HFFc6 (cell line): ENCODE measurements around the gene LIPE. TPM values are rescaled to one million over a fixed set of nuclear protein-coding genes. Genes with fewer than 3 reads are reported as not detected.
"Not testable (repeated sequence)": the region's sequence is repeated elsewhere in the genome, so short reads cannot be mapped to it uniquely, and the experiment has no call there.

Experiments used
- DNase-seq: peaks from one replicate; pipeline ENCODE4 v3.0.0-alpha.2; 2018
- H3K27ac Mint-ChIP-seq: 2 replicates; pipeline ENCODE4 v1.8.0; 2020; ENCODE audit warnings: mild to moderate bottlenecking, mixed read lengths
- H3K27me3 Mint-ChIP-seq: 2 replicates; pipeline ENCODE4 v1.8.0; 2021; ENCODE audit warnings: mild to moderate bottlenecking, moderate library complexity, mixed read lengths; ENCODE audit not compliant: insufficient read depth
- H3K36me3 Mint-ChIP-seq: 2 replicates; pipeline ENCODE4 v1.8.0; 2021; ENCODE audit warnings: low read depth, mixed read lengths
- H3K4me1 Mint-ChIP-seq: 2 replicates; pipeline ENCODE4 v1.8.0; 2020; ENCODE audit warnings: low read depth, mixed read lengths
- H3K4me3 Mint-ChIP-seq: 2 replicates; pipeline ENCODE4 v1.8.0; 2020; ENCODE audit warnings: mild to moderate bottlenecking, moderate library complexity, mixed read lengths
- H3K9me3 Mint-ChIP-seq: 2 replicates; pipeline ENCODE4 v1.8.0; 2020; ENCODE audit warnings: mild to moderate bottlenecking, mixed read lengths
- total RNA-seq, 6 experiments: library from RNA; stranded (reverse); fragmentation: NEBNext Ultra II Directional; extraction: Animal tissue kit (Norgen Biotek cat#: 25700); gene quantifications; 2 replicates in 1 of 6; 3 replicates in 5 of 6; pipeline ENCODE4 v1.2.3, GENCODE V29; 2021
- TF ChIP-seq, protein P1 (sequence below): fragments of 200-600 bp; sonication (generic); IDR thresholded peaks from 2 replicates; pipeline ENCODE4 v1.5.0; 2021; ENCODE audit warnings: antibody characterized with exemption, mild to moderate bottlenecking

The LIPE gene
- total RNA-seq, 6 experiments from 2014 or later: 4.7 to 9.2 (median 7.1) TPM

GRCh38 chr19:42452590-42452989 is 25.4 kb upstream of the LIPE start:
- Mint-ChIP-seq H3K27ac (no peak overlapping the region), H3K27me3 (peaks cover 5% of the 10 kb centered on the region)
- TF ChIP-seq, protein P1, sequence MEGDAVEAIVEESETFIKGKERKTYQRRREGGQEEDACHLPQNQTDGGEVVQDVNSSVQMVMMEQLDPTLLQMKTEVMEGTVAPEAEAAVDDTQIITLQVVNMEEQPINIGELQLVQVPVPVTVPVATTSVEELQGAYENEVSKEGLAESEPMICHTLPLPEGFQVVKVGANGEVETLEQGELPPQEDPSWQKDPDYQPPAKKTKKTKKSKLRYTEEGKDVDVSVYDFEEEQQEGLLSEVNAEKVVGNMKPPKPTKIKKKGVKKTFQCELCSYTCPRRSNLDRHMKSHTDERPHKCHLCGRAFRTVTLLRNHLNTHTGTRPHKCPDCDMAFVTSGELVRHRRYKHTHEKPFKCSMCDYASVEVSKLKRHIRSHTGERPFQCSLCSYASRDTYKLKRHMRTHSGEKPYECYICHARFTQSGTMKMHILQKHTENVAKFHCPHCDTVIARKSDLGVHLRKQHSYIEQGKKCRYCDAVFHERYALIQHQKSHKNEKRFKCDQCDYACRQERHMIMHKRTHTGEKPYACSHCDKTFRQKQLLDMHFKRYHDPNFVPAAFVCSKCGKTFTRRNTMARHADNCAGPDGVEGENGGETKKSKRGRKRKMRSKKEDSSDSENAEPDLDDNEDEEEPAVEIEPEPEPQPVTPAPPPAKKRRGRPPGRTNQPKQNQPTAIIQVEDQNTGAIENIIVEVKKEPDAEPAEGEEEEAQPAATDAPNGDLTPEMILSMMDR: no peak

GRCh38 chr19:42450314-42450934 is 23.2 kb upstream of the LIPE start:
- no peak overlapping the region for H3K4me3 Mint-ChIP-seq
- H3K4me1 Mint-ChIP-seq: peaks cover under 1% of the 10 kb centered on the region
- no peaks in the 10 kb centered on the region for H3K9me3 Mint-ChIP-seq
- DNase-seq: peak; percentile 48
- H3K36me3 Mint-ChIP-seq: no peaks in the 10 kb centered on the region
- TF ChIP-seq, protein P1: peak; percentile 96
- peaks cover 8% of the 10 kb centered on the region for H3K27me3 Mint-ChIP-seq
- no peak overlapping the region for H3K27ac Mint-ChIP-seq

More at GRCh38 chr19:42452590-42452989, 25.4 kb upstream of the LIPE start:
- DNase-seq: no peak
- Mint-ChIP-seq H3K4me3 (no peak overlapping the region), H3K4me1 (peaks cover 8% of the 10 kb centered on the region), H3K9me3 (no peaks in the 10 kb centered on the region), H3K36me3 (no peaks in the 10 kb centered on the region)

DNA sequence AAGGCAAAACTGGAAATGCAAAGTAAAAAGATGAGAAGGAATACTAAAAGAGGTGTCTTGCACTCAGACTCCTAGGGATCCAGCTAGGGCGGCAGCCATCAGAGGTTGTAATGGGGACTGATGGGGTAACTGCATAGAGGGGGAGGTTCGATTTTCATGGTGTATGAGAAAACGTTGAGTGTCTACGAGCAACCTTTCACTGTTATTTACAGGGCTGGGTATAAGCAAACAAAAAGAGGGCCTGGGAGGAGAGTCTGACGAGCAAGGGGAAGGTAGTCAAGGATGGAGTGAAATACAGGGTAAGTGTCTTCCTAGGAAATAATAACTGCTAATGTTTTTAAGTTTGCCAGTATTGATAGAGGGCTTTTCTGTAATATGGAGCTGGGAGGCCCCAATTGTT is 21.1 kb upstream of the LIPE start:
- not testable (repeated sequence) for H3K36me3 Mint-ChIP-seq, H3K27ac Mint-ChIP-seq, H3K4me1 Mint-ChIP-seq, DNase-seq, H3K4me3 Mint-ChIP-seq, H3K9me3 Mint-ChIP-seq
- H3K27me3 Mint-ChIP-seq: peaks cover 18% of the 10 kb centered on the region

- Mint-ChIP-seq H3K36me3 (no peaks in the 10 kb centered on the region), H3K27me3 (peaks cover 19% of the 10 kb centered on the region), H3K4me3 (no peak overlapping the region), H3K4me1 (no peaks in the 10 kb centered on the region), H3K27ac (no peak overlapping the region), H3K9me3 (no peaks in the 10 kb centered on the region)
- TF ChIP-seq, protein P1: no peak
- DNase-seq: no peak
These were observed 18.8 kb upstream of the LIPE start for GRCh38 chr19:42445948-42446347.

DNA sequence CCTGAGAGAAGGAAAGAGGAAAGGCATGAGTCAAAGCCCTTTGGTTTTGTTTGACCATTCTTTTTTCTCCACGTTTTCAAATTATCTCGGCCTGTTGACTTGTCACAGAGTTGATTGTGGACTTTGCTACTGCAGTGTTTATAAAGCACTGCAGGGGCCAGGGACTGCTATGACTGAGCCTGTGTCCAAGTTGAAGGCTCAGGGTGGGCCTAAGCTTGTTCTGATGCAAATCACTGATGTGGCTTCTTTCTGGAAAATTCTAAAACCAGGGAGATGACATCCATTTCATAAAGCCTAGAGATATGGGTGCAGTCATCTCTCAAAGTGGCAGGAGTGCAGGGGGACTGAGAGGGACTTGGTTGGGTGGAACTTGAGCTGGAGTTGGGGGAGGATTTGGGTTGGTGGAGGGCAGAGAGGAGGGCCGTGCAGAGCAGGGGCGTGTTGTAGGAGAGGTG is 16.8 kb upstream of the LIPE start:
- DNase-seq: no peak
- Mint-ChIP-seq H3K9me3 (no peaks in the 10 kb centered on the region), H3K36me3 (no peaks in the 10 kb centered on the region), H3K4me1 (no peaks in the 10 kb centered on the region), H3K27ac (no peak overlapping the region), H3K27me3 (peaks cover 24% of the 10 kb centered on the region), H3K4me3 (no peak overlapping the region)
- TF ChIP-seq, protein P1: no peak

- H3K27me3 Mint-ChIP-seq: peaks cover 24% of the 10 kb centered on the region
- TF ChIP-seq, protein P1: no peak
- no peak for DNase-seq
- H3K36me3 Mint-ChIP-seq: no peaks in the 10 kb centered on the region
- no peak within 1 kb of the TSS for H3K27ac Mint-ChIP-seq
- no peaks in the 10 kb centered on the region for H3K9me3 Mint-ChIP-seq
- H3K4me1 Mint-ChIP-seq: peaks cover 6% of the 10 kb centered on the region; the same call in 1 of the 2 replicates
- H3K4me3 Mint-ChIP-seq: no peak within 1 kb of the TSS
These were observed 15.6 kb upstream of the LIPE start, which contains the start of gene CXCL17 for GRCh38 chr19:42442833-42443232. Gene CXCL17 (minus strand): TSS chr19:42442946. CDS start chr19:42442832, 114 bp downstream.
